Measurements from ENCODE around the gene PRR35.

PRR35 gene

GRCh38 chr16:528111-529011 lies 31.8 kb upstream of the PRR35 start:
- DNase-seq = peak in 1 of 4 experiments; percentile 18

- DNase-seq = no peak
Measured at GRCh38 chr16:529012-529575, 31.1 kb upstream of the PRR35 start.

GRCh38 chr16:530111-530817 lies 29.9 kb upstream of the PRR35 start:
- no peak for DNase-seq

- DNase-seq = no peak
Measured at GRCh38 chr16:531494-532125, 28.6 kb upstream of the PRR35 start.

GRCh38 chr16:533391-534123 lies 26.6 kb upstream of the PRR35 start:
- no peak for DNase-seq

- DNase-seq = no peak
Measured at GRCh38 chr16:534135-534534, 26.1 kb upstream of the PRR35 start.

- DNase-seq = no peak
Measured at GRCh38 chr16:534856-535445, 25.2 kb upstream of the PRR35 start.

GRCh38 chr16:535446-536405 lies 24.5 kb upstream of the PRR35 start:
- no peak for DNase-seq

GRCh38 chr16:536746-537145 lies 23.4 kb upstream of the PRR35 start:
- DNase-seq = no peak

- DNase-seq = no peak
Measured at GRCh38 chr16:537415-538335, 22.5 kb upstream of the PRR35 start.

GRCh38 chr16:539901-540530 lies 20.2 kb upstream of the PRR35 start:
- no peak for DNase-seq

GRCh38 chr16:540645-541340 lies 19.4 kb upstream of the PRR35 start:
- DNase-seq = no peak

- no peak for DNase-seq
Measured at GRCh38 chr16:543301-544164, 16.7 kb upstream of the PRR35 start.

- no peak for DNase-seq
Measured at GRCh38 chr16:544517-544916, 15.7 kb upstream of the PRR35 start.

GRCh38 chr16:546909-547770 lies 13.1 kb upstream of the PRR35 start:
- peak in 1 of 4 experiments; percentile 38 for DNase-seq

GRCh38 chr16:548586-548985 lies 11.6 kb upstream of the PRR35 start:
- no peak for DNase-seq

Data from activated naive CD4-positive, alpha-beta T cell (primary cell).